IPS DF 19.7 (cell line): ENCODE data around the gene ARMH4.

Experiments used
- DNase-seq: peaks from one replicate; pipeline ENCODE4 v3.0.0-alpha.2; 2013; ENCODE audit warnings: low read depth, low spot score

Gene ARMH4

DNA sequence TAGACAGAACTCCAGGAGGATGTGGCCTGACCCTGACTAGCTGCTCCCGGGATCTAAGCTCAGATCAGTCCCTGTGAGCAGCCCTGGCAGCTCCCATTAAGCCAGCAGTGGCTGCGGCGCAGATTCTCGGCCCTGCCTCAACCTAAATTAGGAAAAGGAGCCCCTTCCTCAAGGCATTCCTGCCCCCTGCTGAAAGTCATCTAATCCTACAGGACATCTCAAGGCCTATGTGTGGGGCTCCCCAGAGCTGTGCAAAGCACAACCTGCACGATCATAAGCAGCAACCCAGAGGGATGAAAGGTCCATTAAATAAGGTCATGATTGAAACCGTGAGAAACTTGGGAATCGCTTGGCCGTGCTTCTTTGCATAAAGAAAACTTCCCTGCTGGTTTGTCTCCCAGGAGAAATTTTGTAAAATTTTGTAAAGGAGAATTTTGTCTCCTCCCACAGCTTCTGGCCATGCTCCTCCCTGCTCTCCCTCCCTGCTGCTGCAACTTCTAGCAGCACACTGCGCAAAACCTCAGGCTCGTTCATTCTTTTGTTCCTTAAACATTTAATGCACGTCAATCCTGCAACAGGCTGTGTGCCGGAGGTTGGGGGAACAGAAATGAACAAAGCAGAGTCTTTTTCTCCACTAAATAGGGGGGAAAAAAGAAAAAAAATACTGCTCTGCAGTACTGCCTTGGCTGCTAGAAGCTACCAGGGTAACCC, 189.5 kb downstream of the ARMH4 start:
- peak; percentile 71 for DNase-seq

GRCh38 chr14:57961786-57962060, 190.3 kb downstream of the ARMH4 start:
- DNase-seq = no peak

DNA sequence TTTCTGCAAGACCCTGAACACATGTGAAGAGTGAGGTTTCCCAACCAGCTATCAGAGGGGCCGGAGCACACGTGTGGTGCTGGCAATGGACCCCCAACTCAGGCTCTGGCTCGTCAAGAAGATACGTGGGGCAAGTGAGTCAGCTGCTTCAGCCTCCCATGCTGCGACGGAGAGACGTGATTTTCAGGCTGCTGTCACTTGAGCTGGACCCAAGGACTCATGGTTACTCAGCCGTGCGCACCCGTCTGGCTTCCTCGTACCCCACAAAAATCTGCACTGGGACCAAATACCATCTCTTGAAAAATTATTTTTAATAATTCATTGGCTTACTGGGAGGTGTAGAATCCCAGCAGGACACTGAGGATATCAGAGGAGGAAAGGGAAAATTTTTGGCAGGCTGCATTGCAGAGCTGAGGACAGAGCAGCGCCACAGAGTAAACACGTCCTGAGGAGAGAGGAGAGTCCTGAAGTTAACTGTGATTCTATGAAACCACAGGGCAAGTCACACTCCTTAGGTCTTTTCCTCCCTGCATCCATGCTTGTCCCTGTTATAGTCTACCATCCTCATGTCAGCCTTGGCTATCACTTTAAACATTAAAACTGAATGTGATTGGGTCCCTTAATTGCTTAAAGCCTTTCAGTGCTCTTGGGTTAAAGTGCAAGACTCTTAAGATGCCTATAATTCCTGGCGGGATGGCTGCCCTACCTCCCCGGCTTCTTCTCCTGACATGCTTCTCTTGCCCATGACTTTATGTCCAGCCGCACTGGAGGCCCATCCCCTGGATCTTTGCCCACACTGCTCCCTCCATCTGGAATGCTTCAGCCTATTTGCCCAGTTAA, 190.8 kb downstream of the ARMH4 start:
- no peak for DNase-seq

DNA sequence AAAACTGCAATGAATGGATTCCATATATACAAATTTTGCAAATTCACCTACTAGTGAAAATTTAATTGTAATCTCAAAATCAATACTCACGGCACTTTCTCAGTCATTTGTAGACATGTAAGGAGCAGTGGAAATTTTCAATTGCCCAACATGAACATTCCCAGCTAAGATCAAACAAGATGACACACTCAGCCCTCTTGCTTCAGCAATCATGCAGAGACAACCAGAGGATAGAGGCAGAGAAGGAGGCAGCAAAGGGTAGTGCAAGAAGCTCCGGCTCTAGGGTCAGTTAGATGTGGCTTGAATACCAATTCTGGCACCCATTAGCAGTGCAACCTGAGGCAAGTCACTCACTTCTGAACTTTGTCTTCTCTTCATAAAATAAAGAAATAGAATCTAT, 194.6 kb downstream of the ARMH4 start:
- DNase-seq = no peak
